ENCODE data around the gene ABCB8.
A peak's percentile ranks its signal among the peaks of the same experiment; 100 is the strongest.

ABCB8 gene

GRCh38 chr7:151028131-151028947 lies at the start of gene ABCB8:
Gene ABCB8, plus strand, starts transcription at chr7:151028450. Its CDS starts 66 bp downstream, at chr7:151028516.
- H3K27ac ChIP-seq = peak within 1 kb of the TSS; percentile 80
- TF ChIP-seq CTCF (conservative IDR thresholded peaks at IDR 0.05) = peak; percentile 79

- no peak overlapping the region for H3K27ac ChIP-seq
- TF ChIP-seq CTCF (conservative IDR thresholded peaks at IDR 0.05) = no peak
Observed at GRCh38 chr7:150979713-150980390, 48.4 kb upstream of the ABCB8 start.

- no peak overlapping the region for H3K27ac ChIP-seq
- no peak for TF ChIP-seq CTCF (conservative IDR thresholded peaks at IDR 0.05)
Observed at GRCh38 chr7:150980663-150981062, 47.6 kb upstream of the ABCB8 start.

- TF ChIP-seq CTCF (conservative IDR thresholded peaks at IDR 0.05) = no peak
- H3K27ac ChIP-seq = no peak overlapping the region
Observed at GRCh38 chr7:150981644-150982043, 46.6 kb upstream of the ABCB8 start.

- H3K27ac ChIP-seq = no peak overlapping the region
Observed at GRCh38 chr7:150982351-150982750, 45.9 kb upstream of the ABCB8 start.

GRCh38 chr7:150983893-150984368 lies 44.3 kb upstream of the ABCB8 start:
- no peak overlapping the region for H3K27ac ChIP-seq
- TF ChIP-seq CTCF (conservative IDR thresholded peaks at IDR 0.05) = no peak

More at GRCh38 chr7:150982351-150982750, 45.9 kb upstream of the ABCB8 start:
- TF ChIP-seq CTCF (conservative IDR thresholded peaks at IDR 0.05) = no peak

GRCh38 chr7:150986099-150986512 lies 42.1 kb upstream of the ABCB8 start:
- H3K27ac ChIP-seq = peak overlapping the region; percentile 15; the same call in 1 of the 2 replicates
- TF ChIP-seq CTCF (conservative IDR thresholded peaks at IDR 0.05) = peak; percentile 94

Measured in VCaP (cell line).